Measurements from ENCODE around the gene DHX40. TPM values are rescaled to one million over a fixed set of nuclear protein-coding genes. Genes with fewer than 3 reads are reported as not detected.

The DHX40 gene
- total and polyA plus RNA-seq, 2 of the 13 experiments (the other 11 are each of a cell fraction or from before 2014, with no cell fraction given): 22.2 to 37.0 TPM

DNA sequence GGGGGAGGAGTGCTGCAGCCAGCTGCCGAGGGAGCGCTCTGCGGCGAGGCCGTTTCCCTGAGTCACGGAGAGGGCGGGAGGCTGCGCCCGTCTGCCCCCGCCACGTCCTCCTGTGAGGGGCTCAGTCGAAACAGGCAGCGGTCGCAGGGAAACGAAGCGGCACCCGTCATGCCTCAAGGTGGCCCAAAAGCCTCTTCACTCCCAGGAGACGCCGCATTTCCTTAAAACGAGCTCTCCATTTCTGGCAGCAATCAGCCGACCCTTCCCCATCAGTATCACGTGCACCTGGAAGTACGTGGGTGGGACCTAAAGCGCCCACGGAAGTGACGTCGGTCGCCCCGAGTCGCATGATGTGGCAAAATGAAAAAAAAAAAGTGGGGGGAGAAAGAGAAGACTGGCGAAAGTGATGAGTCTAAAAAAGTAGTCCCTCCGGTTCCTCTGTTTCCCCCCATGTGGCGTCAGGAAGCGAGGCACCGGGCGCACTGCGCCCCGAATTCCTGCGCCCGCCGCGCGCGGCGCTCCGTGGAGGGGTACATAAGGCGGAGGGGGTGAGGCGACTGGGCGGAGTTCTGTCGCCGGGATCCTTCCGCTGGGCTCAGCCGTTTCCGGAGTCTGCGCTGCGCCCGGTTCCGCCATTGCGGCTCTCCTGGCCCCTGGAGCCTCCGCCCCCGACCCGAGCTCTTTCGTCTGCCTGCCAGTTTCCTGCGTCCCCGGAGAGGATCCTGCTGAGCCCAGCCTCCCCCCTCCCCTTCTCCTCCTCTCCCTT is 54.1 kb downstream of the DHX40 start, which contains the start of gene CLTC (continued):
- TF ChIP-seq U2AF2 (IDR thresholded peaks at IDR 0.05; ENCODE audit: low read depth, low read length) (peak; percentile 98), ZNF253 (CRISPR knock-in tag; IDR thresholded peaks at IDR 0.05; ENCODE audit: borderline replicate concordance) (peak; percentile 72), ZFP37 (CRISPR knock-in tag; IDR thresholded peaks at IDR 0.05; ENCODE audit: borderline replicate concordance) (no peak), KDM1A (CRISPR knock-in tag; IDR thresholded peaks at IDR 0.05) (peak; percentile 61; the same call in 1 of the 2 replicates), ZNF260 (CRISPR knock-in tag; IDR thresholded peaks at IDR 0.05; ENCODE audit: borderline replicate concordance, low read depth) (peak; percentile 38; the same call in 1 of the 2 replicates), ZNF878 (CRISPR knock-in tag; IDR thresholded peaks at IDR 0.05) (peak; percentile 98), ZNF256 (CRISPR knock-in tag; conservative IDR thresholded peaks at IDR 0.05) (peak; percentile 42; the same call in 1 of the 2 replicates), GFI1 (CRISPR knock-in tag; IDR thresholded peaks at IDR 0.05; ENCODE audit: borderline replicate concordance) (peak; percentile 85), TGIF2 (CRISPR knock-in tag; IDR thresholded peaks at IDR 0.05) (peak; percentile 88), TMF1 (CRISPR knock-in tag; IDR thresholded peaks at IDR 0.05; ENCODE audit: low read depth) (no peak), ZNF556 (CRISPR knock-in tag; IDR thresholded peaks at IDR 0.05; ENCODE audit: borderline replicate concordance) (peak; percentile 81; the same call in 1 of the 2 replicates), ATF7-NPFF (CRISPR knock-in tag; IDR thresholded peaks at IDR 0.05; ENCODE audit: low read depth) (peak; percentile 75; the same call in 1 of the 2 replicates), NFKB2 (CRISPR knock-in tag; IDR thresholded peaks at IDR 0.05; ENCODE audit: borderline replicate concordance) (peak; percentile 93)
- TF ChIP-seq, protein P1, sequence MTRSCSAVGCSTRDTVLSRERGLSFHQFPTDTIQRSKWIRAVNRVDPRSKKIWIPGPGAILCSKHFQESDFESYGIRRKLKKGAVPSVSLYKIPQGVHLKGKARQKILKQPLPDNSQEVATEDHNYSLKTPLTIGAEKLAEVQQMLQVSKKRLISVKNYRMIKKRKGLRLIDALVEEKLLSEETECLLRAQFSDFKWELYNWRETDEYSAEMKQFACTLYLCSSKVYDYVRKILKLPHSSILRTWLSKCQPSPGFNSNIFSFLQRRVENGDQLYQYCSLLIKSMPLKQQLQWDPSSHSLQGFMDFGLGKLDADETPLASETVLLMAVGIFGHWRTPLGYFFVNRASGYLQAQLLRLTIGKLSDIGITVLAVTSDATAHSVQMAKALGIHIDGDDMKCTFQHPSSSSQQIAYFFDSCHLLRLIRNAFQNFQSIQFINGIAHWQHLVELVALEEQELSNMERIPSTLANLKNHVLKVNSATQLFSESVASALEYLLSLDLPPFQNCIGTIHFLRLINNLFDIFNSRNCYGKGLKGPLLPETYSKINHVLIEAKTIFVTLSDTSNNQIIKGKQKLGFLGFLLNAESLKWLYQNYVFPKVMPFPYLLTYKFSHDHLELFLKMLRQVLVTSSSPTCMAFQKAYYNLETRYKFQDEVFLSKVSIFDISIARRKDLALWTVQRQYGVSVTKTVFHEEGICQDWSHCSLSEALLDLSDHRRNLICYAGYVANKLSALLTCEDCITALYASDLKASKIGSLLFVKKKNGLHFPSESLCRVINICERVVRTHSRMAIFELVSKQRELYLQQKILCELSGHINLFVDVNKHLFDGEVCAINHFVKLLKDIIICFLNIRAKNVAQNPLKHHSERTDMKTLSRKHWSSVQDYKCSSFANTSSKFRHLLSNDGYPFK (CRISPR knock-in tag; IDR thresholded peaks at IDR 0.05; ENCODE audit: borderline replicate concordance): peak; percentile 96
- TF ChIP-seq, protein P2, sequence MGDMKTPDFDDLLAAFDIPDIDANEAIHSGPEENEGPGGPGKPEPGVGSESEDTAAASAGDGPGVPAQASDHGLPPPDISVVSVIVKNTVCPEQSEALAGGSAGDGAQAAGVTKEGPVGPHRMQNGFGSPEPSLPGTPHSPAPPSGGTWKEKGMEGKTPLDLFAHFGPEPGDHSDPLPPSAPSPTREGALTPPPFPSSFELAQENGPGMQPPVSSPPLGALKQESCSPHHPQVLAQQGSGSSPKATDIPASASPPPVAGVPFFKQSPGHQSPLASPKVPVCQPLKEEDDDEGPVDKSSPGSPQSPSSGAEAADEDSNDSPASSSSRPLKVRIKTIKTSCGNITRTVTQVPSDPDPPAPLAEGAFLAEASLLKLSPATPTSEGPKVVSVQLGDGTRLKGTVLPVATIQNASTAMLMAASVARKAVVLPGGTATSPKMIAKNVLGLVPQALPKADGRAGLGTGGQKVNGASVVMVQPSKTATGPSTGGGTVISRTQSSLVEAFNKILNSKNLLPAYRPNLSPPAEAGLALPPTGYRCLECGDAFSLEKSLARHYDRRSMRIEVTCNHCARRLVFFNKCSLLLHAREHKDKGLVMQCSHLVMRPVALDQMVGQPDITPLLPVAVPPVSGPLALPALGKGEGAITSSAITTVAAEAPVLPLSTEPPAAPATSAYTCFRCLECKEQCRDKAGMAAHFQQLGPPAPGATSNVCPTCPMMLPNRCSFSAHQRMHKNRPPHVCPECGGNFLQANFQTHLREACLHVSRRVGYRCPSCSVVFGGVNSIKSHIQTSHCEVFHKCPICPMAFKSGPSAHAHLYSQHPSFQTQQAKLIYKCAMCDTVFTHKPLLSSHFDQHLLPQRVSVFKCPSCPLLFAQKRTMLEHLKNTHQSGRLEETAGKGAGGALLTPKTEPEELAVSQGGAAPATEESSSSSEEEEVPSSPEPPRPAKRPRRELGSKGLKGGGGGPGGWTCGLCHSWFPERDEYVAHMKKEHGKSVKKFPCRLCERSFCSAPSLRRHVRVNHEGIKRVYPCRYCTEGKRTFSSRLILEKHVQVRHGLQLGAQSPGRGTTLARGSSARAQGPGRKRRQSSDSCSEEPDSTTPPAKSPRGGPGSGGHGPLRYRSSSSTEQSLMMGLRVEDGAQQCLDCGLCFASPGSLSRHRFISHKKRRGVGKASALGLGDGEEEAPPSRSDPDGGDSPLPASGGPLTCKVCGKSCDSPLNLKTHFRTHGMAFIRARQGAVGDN (CRISPR knock-in tag; IDR thresholded peaks at IDR 0.05): peak; percentile 93
- TF ChIP-seq, protein P3, sequence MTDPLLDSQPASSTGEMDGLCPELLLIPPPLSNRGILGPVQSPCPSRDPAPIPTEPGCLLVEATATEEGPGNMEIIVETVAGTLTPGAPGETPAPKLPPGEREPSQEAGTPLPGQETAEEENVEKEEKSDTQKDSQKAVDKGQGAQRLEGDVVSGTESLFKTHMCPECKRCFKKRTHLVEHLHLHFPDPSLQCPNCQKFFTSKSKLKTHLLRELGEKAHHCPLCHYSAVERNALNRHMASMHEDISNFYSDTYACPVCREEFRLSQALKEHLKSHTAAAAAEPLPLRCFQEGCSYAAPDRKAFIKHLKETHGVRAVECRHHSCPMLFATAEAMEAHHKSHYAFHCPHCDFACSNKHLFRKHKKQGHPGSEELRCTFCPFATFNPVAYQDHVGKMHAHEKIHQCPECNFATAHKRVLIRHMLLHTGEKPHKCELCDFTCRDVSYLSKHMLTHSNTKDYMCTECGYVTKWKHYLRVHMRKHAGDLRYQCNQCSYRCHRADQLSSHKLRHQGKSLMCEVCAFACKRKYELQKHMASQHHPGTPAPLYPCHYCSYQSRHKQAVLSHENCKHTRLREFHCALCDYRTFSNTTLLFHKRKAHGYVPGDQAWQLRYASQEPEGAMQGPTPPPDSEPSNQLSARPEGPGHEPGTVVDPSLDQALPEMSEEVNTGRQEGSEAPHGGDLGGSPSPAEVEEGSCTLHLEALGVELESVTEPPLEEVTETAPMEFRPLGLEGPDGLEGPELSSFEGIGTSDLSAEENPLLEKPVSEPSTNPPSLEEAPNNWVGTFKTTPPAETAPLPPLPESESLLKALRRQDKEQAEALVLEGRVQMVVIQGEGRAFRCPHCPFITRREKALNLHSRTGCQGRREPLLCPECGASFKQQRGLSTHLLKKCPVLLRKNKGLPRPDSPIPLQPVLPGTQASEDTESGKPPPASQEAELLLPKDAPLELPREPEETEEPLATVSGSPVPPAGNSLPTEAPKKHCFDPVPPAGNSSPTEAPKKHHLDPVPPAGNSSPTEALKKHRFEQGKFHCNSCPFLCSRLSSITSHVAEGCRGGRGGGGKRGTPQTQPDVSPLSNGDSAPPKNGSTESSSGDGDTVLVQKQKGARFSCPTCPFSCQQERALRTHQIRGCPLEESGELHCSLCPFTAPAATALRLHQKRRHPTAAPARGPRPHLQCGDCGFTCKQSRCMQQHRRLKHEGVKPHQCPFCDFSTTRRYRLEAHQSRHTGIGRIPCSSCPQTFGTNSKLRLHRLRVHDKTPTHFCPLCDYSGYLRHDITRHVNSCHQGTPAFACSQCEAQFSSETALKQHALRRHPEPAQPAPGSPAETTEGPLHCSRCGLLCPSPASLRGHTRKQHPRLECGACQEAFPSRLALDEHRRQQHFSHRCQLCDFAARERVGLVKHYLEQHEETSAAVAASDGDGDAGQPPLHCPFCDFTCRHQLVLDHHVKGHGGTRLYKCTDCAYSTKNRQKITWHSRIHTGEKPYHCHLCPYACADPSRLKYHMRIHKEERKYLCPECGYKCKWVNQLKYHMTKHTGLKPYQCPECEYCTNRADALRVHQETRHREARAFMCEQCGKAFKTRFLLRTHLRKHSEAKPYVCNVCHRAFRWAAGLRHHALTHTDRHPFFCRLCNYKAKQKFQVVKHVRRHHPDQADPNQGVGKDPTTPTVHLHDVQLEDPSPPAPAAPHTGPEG (CRISPR knock-in tag; IDR thresholded peaks at IDR 0.05): peak; percentile 81

Measured in HepG2 (cell line).